Peyer's patch (tissue), 4 donors: Measurements from ENCODE around the gene CYP2E1.

Experiments
- POLR2A ChIP-seq, 2 donors: fragments of 450-650 bp; IDR thresholded peaks; one replicate each; pipeline ENCODE4 v1.5.1; 2017; ENCODE audit warnings: antibody characterized with exemption in 2 of 2, mild to moderate bottlenecking in 2 of 2, moderate library complexity in 2 of 2
- TF ChIP-seq, protein P1 (sequence below), 6 experiments: fragments of 450-650 bp in 4 of 6; fragments of 200-600 bp in 2 of 6; sonication (generic) in 1 of 6; IDR thresholded peaks; one replicate each; pipeline ENCODE4 v1.5.1; 2017 to 2019; ENCODE audit warnings: antibody characterized with exemption in 6 of 6, mild to moderate bottlenecking in 3 of 6, moderate library complexity in 1 of 6

DNA sequence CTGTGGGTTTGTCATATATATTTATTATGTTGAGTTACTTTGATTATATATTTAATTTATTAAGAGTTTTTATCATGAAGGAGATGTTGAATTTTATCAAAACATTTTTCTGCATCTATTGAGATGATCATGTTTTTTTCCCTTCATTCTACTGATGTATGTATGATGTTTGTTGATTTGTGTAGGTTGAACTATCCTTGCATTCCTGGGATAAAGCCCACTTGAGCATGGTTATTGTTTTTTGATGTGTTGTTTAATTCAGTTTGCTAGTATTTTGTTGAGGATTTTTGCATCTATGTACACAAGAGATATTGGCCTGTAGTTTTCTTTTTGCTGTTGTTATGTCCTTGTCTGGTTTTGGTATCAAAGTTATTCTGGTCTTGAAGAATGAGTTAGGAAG, 42.3 kb upstream of the CYP2E1 start:
- TF ChIP-seq POLR2A (IDR thresholded peaks at IDR 0.05): no peak
- TF ChIP-seq, protein P1, sequence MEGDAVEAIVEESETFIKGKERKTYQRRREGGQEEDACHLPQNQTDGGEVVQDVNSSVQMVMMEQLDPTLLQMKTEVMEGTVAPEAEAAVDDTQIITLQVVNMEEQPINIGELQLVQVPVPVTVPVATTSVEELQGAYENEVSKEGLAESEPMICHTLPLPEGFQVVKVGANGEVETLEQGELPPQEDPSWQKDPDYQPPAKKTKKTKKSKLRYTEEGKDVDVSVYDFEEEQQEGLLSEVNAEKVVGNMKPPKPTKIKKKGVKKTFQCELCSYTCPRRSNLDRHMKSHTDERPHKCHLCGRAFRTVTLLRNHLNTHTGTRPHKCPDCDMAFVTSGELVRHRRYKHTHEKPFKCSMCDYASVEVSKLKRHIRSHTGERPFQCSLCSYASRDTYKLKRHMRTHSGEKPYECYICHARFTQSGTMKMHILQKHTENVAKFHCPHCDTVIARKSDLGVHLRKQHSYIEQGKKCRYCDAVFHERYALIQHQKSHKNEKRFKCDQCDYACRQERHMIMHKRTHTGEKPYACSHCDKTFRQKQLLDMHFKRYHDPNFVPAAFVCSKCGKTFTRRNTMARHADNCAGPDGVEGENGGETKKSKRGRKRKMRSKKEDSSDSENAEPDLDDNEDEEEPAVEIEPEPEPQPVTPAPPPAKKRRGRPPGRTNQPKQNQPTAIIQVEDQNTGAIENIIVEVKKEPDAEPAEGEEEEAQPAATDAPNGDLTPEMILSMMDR (IDR thresholded peaks at IDR 0.05): no peak
